Hematopoietic multipotent progenitor cell (in vitro differentiated cells): ENCODE data around the gene DAP. TPM values are rescaled to one million over a fixed set of nuclear protein-coding genes. Genes with fewer than 3 reads are reported as not detected.
"Not testable (repeated sequence)": the region's sequence is repeated elsewhere in the genome, so short reads cannot be mapped to it uniquely, and the experiment has no call there.

Source experiments
- DNase-seq, 3 donors: peaks; one replicate each; pipeline ENCODE4 v3.0.0-alpha.2; 2011 to 2015; ENCODE audit warnings: low read depth in 2 of 3, low spot score in 2 of 3
- total RNA-seq: library from RNA; depleted of rRNA; stranded (reverse); fragments of >200 nt; gene quantifications from one replicate; pipeline ENCODE4 v1.2.3, GENCODE V29; 2012

Gene DAP
- total RNA-seq, 1 donor: 23.4 TPM

GRCh38 chr5:10660135-10660534 is 100.9 kb downstream of the DAP start:
- no peak for DNase-seq

GRCh38 chr5:10658265-10658664 is 102.8 kb downstream of the DAP start:
- no peak for DNase-seq

GRCh38 chr5:10655972-10656830 is 104.8 kb downstream of the DAP start:
- no peak for DNase-seq

- DNase-seq: no peak
Observed at GRCh38 chr5:10655161-10655971, 105.7 kb downstream of the DAP start.

GRCh38 chr5:10654566-10654965 is 106.5 kb downstream of the DAP start:
- DNase-seq: no peak

- DNase-seq: no peak
Observed at GRCh38 chr5:10653751-10654400, 107.2 kb downstream of the DAP start.

- DNase-seq: no peak
Observed at GRCh38 chr5:10653043-10653442, 108.0 kb downstream of the DAP start.

GRCh38 chr5:10652606-10653005 is 108.4 kb downstream of the DAP start:
- DNase-seq: no peak

- DNase-seq: no peak
Observed at GRCh38 chr5:10652151-10652550, 108.9 kb downstream of the DAP start.

- DNase-seq: no peak
Observed at GRCh38 chr5:10649666-10650380, 111.2 kb downstream of the DAP start.

- DNase-seq: no peak
Observed at GRCh38 chr5:10648806-10649665, 112.0 kb downstream of the DAP start.

- DNase-seq: no peak
Observed at GRCh38 chr5:10647640-10648039, 113.4 kb downstream of the DAP start.

GRCh38 chr5:10645671-10646070 is 115.4 kb downstream of the DAP start:
- no peak for DNase-seq

GRCh38 chr5:10645146-10645545 is 115.9 kb downstream of the DAP start:
- no peak for DNase-seq

GRCh38 chr5:10644192-10644591 is 116.8 kb downstream of the DAP start:
- DNase-seq: no peak

- DNase-seq: no peak
Observed at GRCh38 chr5:10642367-10642766, 118.7 kb downstream of the DAP start.

- no peak for DNase-seq
Observed at GRCh38 chr5:10639846-10640368, 121.1 kb downstream of the DAP start.

- DNase-seq: not testable (repeated sequence)
Observed at GRCh38 chr5:10638723-10639122, 122.3 kb downstream of the DAP start.

GRCh38 chr5:10637944-10638343 is 123.1 kb downstream of the DAP start:
- DNase-seq: no peak
